WTC11 (cell line): Measurements from ENCODE around the gene SLC24A3. TPM values are rescaled to one million over a fixed set of nuclear protein-coding genes. Genes with fewer than 3 reads are reported as not detected.

Experiments used
- ATAC-seq: fragments of 200-7000 bp; cut with Tn5 transposase; 2 replicates; pipeline ENCODE4 v1.10.0; 2021; ENCODE audit warnings: mild to moderate bottlenecking, moderate library complexity
- CTCF ChIA-PET: fragments of 300-600 bp; sonication (Branson Sonifier 250); formaldehyde crosslinking; loops from one replicate; lab custom pipeline; 2021; ENCODE audit warnings: antibody characterized with exemption; lab: Charles Lee
- POLR2A ChIA-PET: fragments of 350-600 bp; sonication (Branson Sonifier 250); formaldehyde crosslinking; loops from one replicate; lab custom pipeline; 2021; ENCODE audit warnings: antibody characterized with exemption; lab: Charles Lee
- DNase-seq: peaks from one replicate; pipeline ENCODE4 v3.0.0; 2021; ENCODE audit warnings: low spot score
- H3K27ac Mint-ChIP-seq: 2 replicates; pipeline ENCODE4 v1.8.0; 2021; ENCODE audit warnings: mixed read lengths
- H3K27me3 Mint-ChIP-seq: 2 replicates; pipeline ENCODE4 v1.8.0; 2021; ENCODE audit warnings: low read depth, mild to moderate bottlenecking, moderate library complexity, mixed read lengths
- H3K36me3 Mint-ChIP-seq: 2 replicates; pipeline ENCODE4 v1.8.0; 2021; ENCODE audit warnings: mixed read lengths
- H3K4me1 Mint-ChIP-seq: 2 replicates; pipeline ENCODE4 v1.8.0; 2022; ENCODE audit warnings: mixed read lengths
- H3K4me3 Mint-ChIP-seq: 2 replicates; pipeline ENCODE4 v1.8.0; 2021; ENCODE audit warnings: mild to moderate bottlenecking, moderate library complexity, mixed read lengths
- H3K9me3 Mint-ChIP-seq: 2 replicates; pipeline ENCODE4 v1.8.0; 2021; ENCODE audit warnings: mixed read lengths
- ATF1 ChIP-seq: sonication (generic); formaldehyde crosslinking; IDR thresholded peaks from 2 replicates; pipeline ENCODE4 v1.8.1; 2023; ENCODE audit warnings: mild to moderate bottlenecking, moderate library complexity, missing genetic modification reagents
- CBFB ChIP-seq: sonication (generic); formaldehyde crosslinking; IDR thresholded peaks from 2 replicates; pipeline ENCODE4 v1.8.1; 2022; ENCODE audit warnings: mild to moderate bottlenecking, low read depth, missing genetic modification reagents
- ELF4 ChIP-seq: sonication (generic); formaldehyde crosslinking; IDR thresholded peaks from 2 replicates; pipeline ENCODE4 v1.8.1; 2022; ENCODE audit warnings: low read depth, mild to moderate bottlenecking, moderate library complexity, missing genetic modification reagents
- GTF2I ChIP-seq: fragments of 250-450 bp; sonication (Bioruptor Pico); conservative IDR thresholded peaks from 2 replicates; pipeline ENCODE4 v1.4.0; 2021; ENCODE audit warnings: mild to moderate bottlenecking
- JAZF1 ChIP-seq: fragments of 250-450 bp; sonication (Bioruptor Pico); IDR thresholded peaks from 2 replicates; pipeline ENCODE4 v1.9.0; 2021; ENCODE audit warnings: moderate library complexity, mild to moderate bottlenecking, inconsistent platforms
- NR1H2 ChIP-seq: sonication (generic); formaldehyde crosslinking; IDR thresholded peaks from 2 replicates; pipeline ENCODE4 v1.9.0; 2021; ENCODE audit warnings: mild to moderate bottlenecking, moderate library complexity, missing genetic modification reagents
- PRRX2 ChIP-seq: fragments of 250-450 bp; sonication (Bioruptor Pico); IDR thresholded peaks from 2 replicates; pipeline ENCODE4 v1.8.0; 2021; ENCODE audit warnings: mild to moderate bottlenecking
- SMAD4 ChIP-seq: sonication (generic); formaldehyde crosslinking; IDR thresholded peaks from 2 replicates; pipeline ENCODE4 v1.8.0; 2022; ENCODE audit warnings: mild to moderate bottlenecking, missing genetic modification reagents
- ZBTB21 ChIP-seq: sonication (generic); formaldehyde crosslinking; IDR thresholded peaks from 2 replicates; pipeline ENCODE4 v1.8.1; 2023; ENCODE audit warnings: mild to moderate bottlenecking, missing genetic modification reagents, borderline replicate concordance
- ZNF232 ChIP-seq: sonication (generic); formaldehyde crosslinking; IDR thresholded peaks from 2 replicates; pipeline ENCODE4 v1.8.0; 2022; ENCODE audit warnings: mild to moderate bottlenecking, missing genetic modification reagents
- ZNF317 ChIP-seq: sonication (generic); formaldehyde crosslinking; IDR thresholded peaks from 2 replicates; pipeline ENCODE4 v1.8.1; 2023; ENCODE audit warnings: low read depth, mild to moderate bottlenecking, moderate library complexity, missing genetic modification reagents, borderline replicate concordance
- ZNF416 ChIP-seq: fragments of 250-450 bp; sonication (Bioruptor Pico); IDR thresholded peaks from 2 replicates; pipeline ENCODE4 v1.9.0; 2021; ENCODE audit warnings: mild to moderate bottlenecking, inconsistent platforms
- total RNA-seq: library from RNA; stranded (reverse); gene quantifications from 3 replicates; pipeline ENCODE4 v1.2.3, GENCODE V29; 2021
- TF ChIP-seq, protein P1 (sequence below): sonication (generic); formaldehyde crosslinking; IDR thresholded peaks from 2 replicates; pipeline ENCODE4 v1.8.1; 2023; ENCODE audit warnings: mild to moderate bottlenecking, moderate library complexity, missing genetic modification reagents
- TF ChIP-seq, protein P2 (sequence below): sonication (generic); formaldehyde crosslinking; IDR thresholded peaks from 2 replicates; pipeline ENCODE4 v1.8.1; 2022; ENCODE audit warnings: missing genetic modification reagents, borderline replicate concordance
- TF ChIP-seq, protein P3 (sequence below): sonication (generic); formaldehyde crosslinking; IDR thresholded peaks from 2 replicates; pipeline ENCODE4 v1.8.0; 2023; ENCODE audit warnings: mild to moderate bottlenecking, missing genetic modification reagents
- TF ChIP-seq, protein P4 (sequence below): sonication (generic); formaldehyde crosslinking; IDR thresholded peaks from 2 replicates; pipeline ENCODE4 v1.8.0; 2022; ENCODE audit warnings: mild to moderate bottlenecking, missing genetic modification reagents
- TF ChIP-seq, protein P5 (sequence below): sonication (generic); formaldehyde crosslinking; IDR thresholded peaks from 2 replicates; pipeline ENCODE4 v1.8.1; 2023; ENCODE audit warnings: mild to moderate bottlenecking, missing genetic modification reagents, moderate library complexity
- TF ChIP-seq, protein P6 (sequence below): sonication (generic); formaldehyde crosslinking; IDR thresholded peaks from 2 replicates; pipeline ENCODE4 v1.8.0; 2022; ENCODE audit warnings: missing genetic modification reagents
- TF ChIP-seq, protein P7 (sequence below): sonication (generic); formaldehyde crosslinking; IDR thresholded peaks from 2 replicates; pipeline ENCODE4 v1.8.1; 2023; ENCODE audit warnings: mild to moderate bottlenecking, missing genetic modification reagents
- TF ChIP-seq, protein P8 (sequence below): sonication (generic); formaldehyde crosslinking; IDR thresholded peaks from 2 replicates; pipeline ENCODE4 v1.8.0; 2022; ENCODE audit warnings: mild to moderate bottlenecking, missing genetic modification reagents

The SLC24A3 gene
- total RNA-seq, 1 experiment from 2014 or later = 5.7 TPM

DNA sequence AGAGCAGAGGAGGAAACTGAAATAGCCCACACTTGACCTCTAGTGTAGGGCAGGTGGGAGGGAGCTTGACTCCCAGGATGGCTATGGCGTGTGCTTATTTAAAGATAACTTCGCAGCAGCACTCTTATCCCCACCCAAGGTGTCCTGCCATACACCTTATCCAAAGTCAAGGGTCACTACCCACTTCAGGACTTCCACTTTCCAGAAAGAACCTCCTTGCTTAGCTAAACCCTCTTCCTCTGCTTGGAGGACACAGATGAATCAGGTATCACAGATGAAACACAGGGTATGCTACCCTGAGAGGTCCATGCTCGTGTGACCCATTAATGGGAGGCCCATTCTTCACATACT lies 547.9 kb downstream of the SLC24A3 start:
- ATAC-seq (no peak), DNase-seq (no peak)
- Mint-ChIP-seq H3K36me3 (no peaks in the 10 kb centered on the region), H3K4me3 (no peak overlapping the region), H3K27me3 (peaks cover 47% of the 10 kb centered on the region), H3K9me3 (no peaks in the 10 kb centered on the region), H3K4me1 (peaks cover 14% of the 10 kb centered on the region), H3K27ac (no peak overlapping the region)
- POLR2A ChIA-PET = no interaction called here
- CTCF ChIA-PET = interaction anchor here (0.5 kb wide), 1 partner anchor 9 kb away, joined by 5 read pairs; no protein-coding TSS in a partner anchor
- TF ChIP-seq ATF1 (CRISPR knock-in tag) (no peak), JAZF1 (CRISPR knock-in tag) (no peak), ZNF317 (CRISPR knock-in tag) (no peak), PRRX2 (CRISPR knock-in tag) (no peak)
- TF ChIP-seq, protein P1, sequence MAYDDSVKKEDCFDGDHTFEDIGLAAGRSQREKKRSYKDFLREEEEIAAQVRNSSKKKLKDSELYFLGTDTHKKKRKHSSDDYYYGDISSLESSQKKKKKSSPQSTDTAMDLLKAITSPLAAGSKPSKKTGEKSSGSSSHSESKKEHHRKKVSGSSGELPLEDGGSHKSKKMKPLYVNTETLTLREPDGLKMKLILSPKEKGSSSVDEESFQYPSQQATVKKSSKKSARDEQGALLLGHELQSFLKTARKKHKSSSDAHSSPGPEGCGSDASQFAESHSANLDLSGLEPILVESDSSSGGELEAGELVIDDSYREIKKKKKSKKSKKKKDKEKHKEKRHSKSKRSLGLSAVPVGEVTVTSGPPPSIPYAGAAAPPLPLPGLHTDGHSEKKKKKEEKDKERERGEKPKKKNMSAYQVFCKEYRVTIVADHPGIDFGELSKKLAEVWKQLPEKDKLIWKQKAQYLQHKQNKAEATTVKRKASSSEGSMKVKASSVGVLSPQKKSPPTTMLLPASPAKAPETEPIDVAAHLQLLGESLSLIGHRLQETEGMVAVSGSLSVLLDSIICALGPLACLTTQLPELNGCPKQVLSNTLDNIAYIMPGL (CRISPR knock-in tag) = no peak

DNA sequence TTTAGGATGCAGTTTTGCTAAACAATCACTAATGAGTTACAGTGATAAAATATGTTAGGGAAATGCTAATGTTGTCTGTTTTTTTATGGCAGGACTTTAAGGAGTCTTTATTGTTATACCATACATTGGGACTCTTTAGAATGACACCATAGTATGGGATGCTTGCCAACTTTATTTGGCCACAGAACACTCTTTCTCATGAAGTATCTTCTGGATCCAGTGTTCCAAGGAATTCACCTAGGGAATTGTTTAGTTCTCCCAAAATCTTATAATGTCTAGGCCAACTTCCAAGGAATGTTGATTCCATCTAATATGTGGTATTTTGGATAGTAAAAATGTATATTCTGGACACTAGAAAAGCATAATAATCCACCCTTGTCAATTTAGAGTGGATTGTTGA lies 548.9 kb downstream of the SLC24A3 start:
- CTCF ChIA-PET = no interaction called here

More for the DNA sequence above, 548.9 kb downstream of the SLC24A3 start:
- no peak for ATAC-seq
- no peaks in the 10 kb centered on the region for H3K36me3 Mint-ChIP-seq
- DNase-seq = no peak
- H3K27ac Mint-ChIP-seq = no peak overlapping the region
- TF ChIP-seq ZBTB21 (no peak), NR1H2 (CRISPR knock-in tag) (no peak), ZNF232 (CRISPR knock-in tag) (no peak), SMAD4 (CRISPR knock-in tag) (no peak), ELF4 (CRISPR knock-in tag) (no peak), CBFB (no peak), GTF2I (no peak), ZNF416 (CRISPR knock-in tag) (no peak)
- TF ChIP-seq, protein P2, sequence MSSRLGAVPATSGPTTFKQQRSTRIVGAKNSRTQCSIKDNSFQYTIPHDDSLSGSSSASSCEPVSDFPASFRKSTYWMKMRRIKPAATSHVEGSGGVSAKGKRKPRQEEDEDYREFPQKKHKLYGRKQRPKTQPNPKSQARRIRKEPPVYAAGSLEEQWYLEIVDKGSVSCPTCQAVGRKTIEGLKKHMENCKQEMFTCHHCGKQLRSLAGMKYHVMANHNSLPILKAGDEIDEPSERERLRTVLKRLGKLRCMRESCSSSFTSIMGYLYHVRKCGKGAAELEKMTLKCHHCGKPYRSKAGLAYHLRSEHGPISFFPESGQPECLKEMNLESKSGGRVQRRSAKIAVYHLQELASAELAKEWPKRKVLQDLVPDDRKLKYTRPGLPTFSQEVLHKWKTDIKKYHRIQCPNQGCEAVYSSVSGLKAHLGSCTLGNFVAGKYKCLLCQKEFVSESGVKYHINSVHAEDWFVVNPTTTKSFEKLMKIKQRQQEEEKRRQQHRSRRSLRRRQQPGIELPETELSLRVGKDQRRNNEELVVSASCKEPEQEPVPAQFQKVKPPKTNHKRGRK = no peak
- TF ChIP-seq, protein P3, sequence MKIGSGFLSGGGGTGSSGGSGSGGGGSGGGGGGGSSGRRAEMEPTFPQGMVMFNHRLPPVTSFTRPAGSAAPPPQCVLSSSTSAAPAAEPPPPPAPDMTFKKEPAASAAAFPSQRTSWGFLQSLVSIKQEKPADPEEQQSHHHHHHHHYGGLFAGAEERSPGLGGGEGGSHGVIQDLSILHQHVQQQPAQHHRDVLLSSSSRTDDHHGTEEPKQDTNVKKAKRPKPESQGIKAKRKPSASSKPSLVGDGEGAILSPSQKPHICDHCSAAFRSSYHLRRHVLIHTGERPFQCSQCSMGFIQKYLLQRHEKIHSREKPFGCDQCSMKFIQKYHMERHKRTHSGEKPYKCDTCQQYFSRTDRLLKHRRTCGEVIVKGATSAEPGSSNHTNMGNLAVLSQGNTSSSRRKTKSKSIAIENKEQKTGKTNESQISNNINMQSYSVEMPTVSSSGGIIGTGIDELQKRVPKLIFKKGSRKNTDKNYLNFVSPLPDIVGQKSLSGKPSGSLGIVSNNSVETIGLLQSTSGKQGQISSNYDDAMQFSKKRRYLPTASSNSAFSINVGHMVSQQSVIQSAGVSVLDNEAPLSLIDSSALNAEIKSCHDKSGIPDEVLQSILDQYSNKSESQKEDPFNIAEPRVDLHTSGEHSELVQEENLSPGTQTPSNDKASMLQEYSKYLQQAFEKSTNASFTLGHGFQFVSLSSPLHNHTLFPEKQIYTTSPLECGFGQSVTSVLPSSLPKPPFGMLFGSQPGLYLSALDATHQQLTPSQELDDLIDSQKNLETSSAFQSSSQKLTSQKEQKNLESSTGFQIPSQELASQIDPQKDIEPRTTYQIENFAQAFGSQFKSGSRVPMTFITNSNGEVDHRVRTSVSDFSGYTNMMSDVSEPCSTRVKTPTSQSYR (CRISPR knock-in tag) = no peak
- TF ChIP-seq, protein P4, sequence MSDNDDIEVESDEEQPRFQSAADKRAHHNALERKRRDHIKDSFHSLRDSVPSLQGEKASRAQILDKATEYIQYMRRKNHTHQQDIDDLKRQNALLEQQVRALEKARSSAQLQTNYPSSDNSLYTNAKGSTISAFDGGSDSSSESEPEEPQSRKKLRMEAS (CRISPR knock-in tag) = no peak
- TF ChIP-seq, protein P5, sequence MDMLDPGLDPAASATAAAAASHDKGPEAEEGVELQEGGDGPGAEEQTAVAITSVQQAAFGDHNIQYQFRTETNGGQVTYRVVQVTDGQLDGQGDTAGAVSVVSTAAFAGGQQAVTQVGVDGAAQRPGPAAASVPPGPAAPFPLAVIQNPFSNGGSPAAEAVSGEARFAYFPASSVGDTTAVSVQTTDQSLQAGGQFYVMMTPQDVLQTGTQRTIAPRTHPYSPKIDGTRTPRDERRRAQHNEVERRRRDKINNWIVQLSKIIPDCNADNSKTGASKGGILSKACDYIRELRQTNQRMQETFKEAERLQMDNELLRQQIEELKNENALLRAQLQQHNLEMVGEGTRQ = no peak
- TF ChIP-seq, protein P6, sequence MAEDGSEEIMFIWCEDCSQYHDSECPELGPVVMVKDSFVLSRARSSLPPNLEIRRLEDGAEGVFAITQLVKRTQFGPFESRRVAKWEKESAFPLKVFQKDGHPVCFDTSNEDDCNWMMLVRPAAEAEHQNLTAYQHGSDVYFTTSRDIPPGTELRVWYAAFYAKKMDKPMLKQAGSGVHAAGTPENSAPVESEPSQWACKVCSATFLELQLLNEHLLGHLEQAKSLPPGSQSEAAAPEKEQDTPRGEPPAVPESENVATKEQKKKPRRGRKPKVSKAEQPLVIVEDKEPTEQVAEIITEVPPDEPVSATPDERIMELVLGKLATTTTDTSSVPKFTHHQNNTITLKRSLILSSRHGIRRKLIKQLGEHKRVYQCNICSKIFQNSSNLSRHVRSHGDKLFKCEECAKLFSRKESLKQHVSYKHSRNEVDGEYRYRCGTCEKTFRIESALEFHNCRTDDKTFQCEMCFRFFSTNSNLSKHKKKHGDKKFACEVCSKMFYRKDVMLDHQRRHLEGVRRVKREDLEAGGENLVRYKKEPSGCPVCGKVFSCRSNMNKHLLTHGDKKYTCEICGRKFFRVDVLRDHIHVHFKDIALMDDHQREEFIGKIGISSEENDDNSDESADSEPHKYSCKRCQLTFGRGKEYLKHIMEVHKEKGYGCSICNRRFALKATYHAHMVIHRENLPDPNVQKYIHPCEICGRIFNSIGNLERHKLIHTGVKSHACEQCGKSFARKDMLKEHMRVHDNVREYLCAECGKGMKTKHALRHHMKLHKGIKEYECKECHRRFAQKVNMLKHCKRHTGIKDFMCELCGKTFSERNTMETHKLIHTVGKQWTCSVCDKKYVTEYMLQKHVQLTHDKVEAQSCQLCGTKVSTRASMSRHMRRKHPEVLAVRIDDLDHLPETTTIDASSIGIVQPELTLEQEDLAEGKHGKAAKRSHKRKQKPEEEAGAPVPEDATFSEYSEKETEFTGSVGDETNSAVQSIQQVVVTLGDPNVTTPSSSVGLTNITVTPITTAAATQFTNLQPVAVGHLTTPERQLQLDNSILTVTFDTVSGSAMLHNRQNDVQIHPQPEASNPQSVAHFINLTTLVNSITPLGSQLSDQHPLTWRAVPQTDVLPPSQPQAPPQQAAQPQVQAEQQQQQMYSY (CRISPR knock-in tag) = no peak
- TF ChIP-seq, protein P7, sequence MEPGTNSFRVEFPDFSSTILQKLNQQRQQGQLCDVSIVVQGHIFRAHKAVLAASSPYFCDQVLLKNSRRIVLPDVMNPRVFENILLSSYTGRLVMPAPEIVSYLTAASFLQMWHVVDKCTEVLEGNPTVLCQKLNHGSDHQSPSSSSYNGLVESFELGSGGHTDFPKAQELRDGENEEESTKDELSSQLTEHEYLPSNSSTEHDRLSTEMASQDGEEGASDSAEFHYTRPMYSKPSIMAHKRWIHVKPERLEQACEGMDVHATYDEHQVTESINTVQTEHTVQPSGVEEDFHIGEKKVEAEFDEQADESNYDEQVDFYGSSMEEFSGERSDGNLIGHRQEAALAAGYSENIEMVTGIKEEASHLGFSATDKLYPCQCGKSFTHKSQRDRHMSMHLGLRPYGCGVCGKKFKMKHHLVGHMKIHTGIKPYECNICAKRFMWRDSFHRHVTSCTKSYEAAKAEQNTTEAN (CRISPR knock-in tag) = no peak
- TF ChIP-seq, protein P8, sequence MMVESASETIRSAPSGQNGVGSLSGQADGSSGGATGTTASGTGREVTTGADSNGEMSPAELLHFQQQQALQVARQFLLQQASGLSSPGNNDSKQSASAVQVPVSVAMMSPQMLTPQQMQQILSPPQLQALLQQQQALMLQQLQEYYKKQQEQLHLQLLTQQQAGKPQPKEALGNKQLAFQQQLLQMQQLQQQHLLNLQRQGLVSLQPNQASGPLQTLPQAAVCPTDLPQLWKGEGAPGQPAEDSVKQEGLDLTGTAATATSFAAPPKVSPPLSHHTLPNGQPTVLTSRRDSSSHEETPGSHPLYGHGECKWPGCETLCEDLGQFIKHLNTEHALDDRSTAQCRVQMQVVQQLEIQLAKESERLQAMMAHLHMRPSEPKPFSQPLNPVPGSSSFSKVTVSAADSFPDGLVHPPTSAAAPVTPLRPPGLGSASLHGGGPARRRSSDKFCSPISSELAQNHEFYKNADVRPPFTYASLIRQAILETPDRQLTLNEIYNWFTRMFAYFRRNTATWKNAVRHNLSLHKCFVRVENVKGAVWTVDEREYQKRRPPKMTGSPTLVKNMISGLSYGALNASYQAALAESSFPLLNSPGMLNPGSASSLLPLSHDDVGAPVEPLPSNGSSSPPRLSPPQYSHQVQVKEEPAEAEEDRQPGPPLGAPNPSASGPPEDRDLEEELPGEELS (CRISPR knock-in tag) = no peak
- TF ChIP-seq, all 79 proteins: peak for 0
- POLR2A ChIA-PET = no interaction called here
- Mint-ChIP-seq H3K4me1 (peaks cover 12% of the 10 kb centered on the region), H3K27me3 (peaks cover 41% of the 10 kb centered on the region), H3K4me3 (no peak overlapping the region), H3K9me3 (no peaks in the 10 kb centered on the region)
